PC-3 (cell line): ENCODE results near the gene RANBP10.

Source experiments
- CTCF ChIP-seq: fragments of 300-600 bp; sonication (generic); conservative IDR thresholded peaks from 2 replicates; pipeline ENCODE4 v1.5.1; 2017; ENCODE audit warnings: antibody characterized with exemption, low read depth, mild to moderate bottlenecking, low read length
- EZH2 ChIP-seq: fragments of 300-600 bp; sonication (generic); IDR thresholded peaks from one replicate; pipeline ENCODE4 v1.6.1; 2017; ENCODE audit warnings: antibody characterized with exemption, mild to moderate bottlenecking, low read length; ENCODE audit not compliant: unreplicated experiment
- EZH2phosphoT487 ChIP-seq: fragments of 300-600 bp; sonication (generic); IDR thresholded peaks from 2 replicates; pipeline ENCODE4 v1.6.1; 2018; ENCODE audit warnings: mild to moderate bottlenecking, antibody characterized with exemption, low read length, borderline replicate concordance

- TF ChIP-seq CTCF: no peak
- no peak for TF ChIP-seq EZH2phosphoT487
- TF ChIP-seq EZH2: no peak
Measured at GRCh38 chr16:67760956-67761230, 45.5 kb downstream of the RANBP10 start.
